Measurements from ENCODE around the gene PALD1. TPM values are rescaled to one million over a fixed set of nuclear protein-coding genes. Genes with fewer than 3 reads are reported as not detected.

PALD1 gene
- total and polyA plus RNA-seq, 9 of the 15 experiments (the other 6 are each of a cell fraction or from before 2014, with no cell fraction given), result 0.03 to 0.29 (median 0.09) TPM; not detected in 2

DNA sequence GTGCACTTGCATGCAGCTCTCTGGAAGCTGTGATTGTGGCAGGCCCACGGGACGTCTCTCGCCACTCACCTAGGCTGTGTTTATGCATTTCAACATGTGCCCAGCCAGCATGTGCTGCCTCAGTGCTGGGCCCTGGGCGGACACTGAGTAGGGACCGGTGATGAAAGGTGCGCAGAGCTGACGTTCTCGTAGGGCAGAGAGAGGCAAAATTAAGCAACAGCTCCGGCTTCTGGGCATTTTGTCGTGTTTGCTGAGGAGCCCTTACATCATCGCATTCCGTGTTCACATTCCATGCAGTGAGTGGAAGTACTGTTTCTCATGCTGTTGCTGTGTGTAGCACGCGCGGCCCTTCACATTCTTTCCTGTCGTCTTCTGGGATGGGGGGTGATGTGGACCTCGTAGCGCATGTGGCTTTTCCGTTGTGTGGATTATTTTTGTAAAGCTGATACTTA is 73.4 kb downstream of the PALD1 start:
- FAIRE-seq (no peak), ATAC-seq (no peak), DNase-seq (ENCODE audit: extremely low read depth in 1 of 4, low spot score in 3 of 4) (no peak)
- no TSS peak for BruUV-seq (replicated peaks)
- TF ChIP-seq CEBPG (CRISPR knock-in tag; IDR thresholded peaks at IDR 0.05) (peak; percentile 22; the same call in 1 of the 2 replicates), CEBPG (tag; conservative IDR thresholded peaks at IDR 0.05 in 1 of 2, IDR thresholded peaks at IDR 0.05 in 1 of 2) (no peak), PHTF2 (CRISPR knock-in tag; IDR thresholded peaks at IDR 0.05) (no peak), HNRNPL (IDR thresholded peaks at IDR 0.05; ENCODE audit: low read depth, low read length) (no peak), BRCA1 (IDR thresholded peaks at IDR 0.05) (no peak), BRCA1 (CRISPR knock-in tag; IDR thresholded peaks at IDR 0.05) (0 out of 2 replicates have a peak, but pooled peaks have one; percentile 28)
- Histone ChIP-seq H3K27ac (ENCODE audit: extremely low read depth, low read depth, low read length) (no peak overlapping the region), H3K36me3 (ENCODE audit: control insufficient read depth, insufficient read depth, low read length) (no peaks in the 10 kb centered on the region), H3K4me1 (replicated peaks in 1 of 2; ENCODE audit: control insufficient read depth in 2 of 2, insufficient read depth in 2 of 2, low read length in 2 of 2) (peaks cover 8 to 11% of the 10 kb centered on the region in 2 experiments), H3K9me1 (ENCODE audit: control insufficient read depth, insufficient read depth, low read length) (no peaks in the 10 kb centered on the region), H4K20me1 (replicated peaks; ENCODE audit: control insufficient read depth, insufficient read depth, low read length) (0 out of 2 replicates have a peak, but pooled peaks cover 5% of the 10 kb centered on the region), H3K79me2 (ENCODE audit: control insufficient read depth, insufficient read depth, low read length) (no peaks in the 10 kb centered on the region), H3K9ac (ENCODE audit: insufficient read depth in 1 of 2, low read depth in 2 of 2, low read length in 2 of 2) (peak overlapping the region in 1 of 2 experiments; percentile 57; a peak in 2 of 4 replicates), H3K27me3 (ENCODE audit: control insufficient read depth in 2 of 2, insufficient read depth in 2 of 2, low read length in 2 of 2) (no peaks in the 10 kb centered on the region), H2AFZ (ENCODE audit: low read depth, low read length) (no peak overlapping the region), H3K4me2 (ENCODE audit: insufficient read depth, low read length) (no peak overlapping the region), H3K4me3 (no peak overlapping the region), H3K9me3 (replicated peaks; ENCODE audit: control insufficient read depth, insufficient read depth, low read depth, low read length) (no peaks in the 10 kb centered on the region)
- WGBS (ENCODE audit: insufficient coverage, low coverage, missing lambda C conversion rate), result 81% methylated on average over 19 of the region's 19 CpGs
- in situ Hi-C loops (cut with MboI), result loop anchor here (5.0 kb wide), 1 partner anchor 210 kb away; no protein-coding TSS in a partner anchor
- intact Hi-C loops (cut with micrococcal nuclease), result loop anchor here (2.0 kb wide), 1 partner anchor 121 kb away; the partner anchor contains the start of gene ADAMTS14
- ChIA-PET CTCF (ENCODE audit: low intra/inter-chr PET ratio) (no interaction called here), POLR2A (interaction anchor here (1.0 to 1.6 kb wide), 2 partner anchors 23 to 202 kb away, joined by 3 to 4 read pairs; no protein-coding TSS in a partner anchor)
